Measurements from ENCODE around the gene TXNRD2. TPM values are rescaled to one million over a fixed set of nuclear protein-coding genes. Genes with fewer than 3 reads are reported as not detected.

TXNRD2 gene
- polyA plus RNA-seq, 1 donor from 2014 or later = 4.1 TPM

- TF ChIP-seq, protein P1, sequence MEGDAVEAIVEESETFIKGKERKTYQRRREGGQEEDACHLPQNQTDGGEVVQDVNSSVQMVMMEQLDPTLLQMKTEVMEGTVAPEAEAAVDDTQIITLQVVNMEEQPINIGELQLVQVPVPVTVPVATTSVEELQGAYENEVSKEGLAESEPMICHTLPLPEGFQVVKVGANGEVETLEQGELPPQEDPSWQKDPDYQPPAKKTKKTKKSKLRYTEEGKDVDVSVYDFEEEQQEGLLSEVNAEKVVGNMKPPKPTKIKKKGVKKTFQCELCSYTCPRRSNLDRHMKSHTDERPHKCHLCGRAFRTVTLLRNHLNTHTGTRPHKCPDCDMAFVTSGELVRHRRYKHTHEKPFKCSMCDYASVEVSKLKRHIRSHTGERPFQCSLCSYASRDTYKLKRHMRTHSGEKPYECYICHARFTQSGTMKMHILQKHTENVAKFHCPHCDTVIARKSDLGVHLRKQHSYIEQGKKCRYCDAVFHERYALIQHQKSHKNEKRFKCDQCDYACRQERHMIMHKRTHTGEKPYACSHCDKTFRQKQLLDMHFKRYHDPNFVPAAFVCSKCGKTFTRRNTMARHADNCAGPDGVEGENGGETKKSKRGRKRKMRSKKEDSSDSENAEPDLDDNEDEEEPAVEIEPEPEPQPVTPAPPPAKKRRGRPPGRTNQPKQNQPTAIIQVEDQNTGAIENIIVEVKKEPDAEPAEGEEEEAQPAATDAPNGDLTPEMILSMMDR (IDR thresholded peaks at IDR 0.05; ENCODE audit: poor library complexity, severe bottlenecking) = no peak
- no peak for TF ChIP-seq TAF1 (IDR thresholded peaks at IDR 0.05; ENCODE audit: low read depth)
- no peak for TF ChIP-seq EP300 (conservative IDR thresholded peaks at IDR 0.05; ENCODE audit: poor library complexity, severe bottlenecking)
- no peak for TF ChIP-seq SMC3 (conservative IDR thresholded peaks at IDR 0.05; ENCODE audit: poor library complexity)
- TF ChIP-seq RAD21 (conservative IDR thresholded peaks at IDR 0.05) = no peak
- no peak for TF ChIP-seq EZH2 (IDR thresholded peaks at IDR 0.05; ENCODE audit: borderline replicate concordance, insufficient read depth, low read length, poor library complexity, severe bottlenecking)
- peak; percentile 10 for TF ChIP-seq MXI1 (conservative IDR thresholded peaks at IDR 0.05; ENCODE audit: poor library complexity, severe bottlenecking)
- Histone ChIP-seq H3K4me3 (ENCODE audit: low read length) (peak overlapping the region; percentile 33), H3K4me2 (ENCODE audit: low read length) (no peak overlapping the region), H3F3A (ENCODE audit: insufficient read depth, low read length, poor library complexity, severe bottlenecking) (no peaks in the 10 kb centered on the region), H3K36me3 (ENCODE audit: insufficient read depth, low read length) (no peaks in the 10 kb centered on the region), H3K9ac (ENCODE audit: low read length) (peak overlapping the region; percentile 66), H3K79me2 (replicated peaks; ENCODE audit: insufficient read depth, low read length) (no peaks in the 10 kb centered on the region), H3K27me3 (ENCODE audit: insufficient read depth, low read depth, low read length) (no peaks in the 10 kb centered on the region), H3K27ac (ENCODE audit: low read length) (peak overlapping the region; percentile 83), H3K9me3 (ENCODE audit: low read length) (no peaks in the 10 kb centered on the region), H3K9me2 (ENCODE audit: insufficient read depth, low read length) (no peaks in the 10 kb centered on the region), H2AFZ (ENCODE audit: low read depth, low read length) (peak overlapping the region; percentile 18), H4K20me1 (ENCODE audit: insufficient read depth) (no peaks in the 10 kb centered on the region)
These were observed 66.5 kb downstream of the TXNRD2 start for GRCh38 chr22:19875061-19875530.

- Histone ChIP-seq H3F3A (ENCODE audit: insufficient read depth, low read length, poor library complexity, severe bottlenecking) (no peaks in the 10 kb centered on the region), H3K9ac (ENCODE audit: low read length) (peak overlapping the region; percentile 66), H3K9me2 (ENCODE audit: insufficient read depth, low read length) (no peaks in the 10 kb centered on the region), H3K4me2 (ENCODE audit: low read length) (no peak overlapping the region), H3K27ac (ENCODE audit: low read length) (peak overlapping the region; percentile 83), H3K36me3 (ENCODE audit: insufficient read depth, low read length) (no peaks in the 10 kb centered on the region), H2AFZ (ENCODE audit: low read depth, low read length) (peak overlapping the region; percentile 18), H3K4me3 (ENCODE audit: low read length) (peak overlapping the region; percentile 33), H3K27me3 (ENCODE audit: insufficient read depth, low read depth, low read length) (no peaks in the 10 kb centered on the region), H3K9me3 (ENCODE audit: low read length) (no peaks in the 10 kb centered on the region), H4K20me1 (ENCODE audit: insufficient read depth) (no peaks in the 10 kb centered on the region), H3K79me2 (replicated peaks; ENCODE audit: insufficient read depth, low read length) (no peaks in the 10 kb centered on the region)
- TF ChIP-seq EP300 (conservative IDR thresholded peaks at IDR 0.05; ENCODE audit: poor library complexity, severe bottlenecking) = peak; percentile 92
- TF ChIP-seq SMC3 (conservative IDR thresholded peaks at IDR 0.05; ENCODE audit: poor library complexity) = no peak
- peak; percentile 11 for TF ChIP-seq TAF1 (IDR thresholded peaks at IDR 0.05; ENCODE audit: low read depth)
- TF ChIP-seq MXI1 (conservative IDR thresholded peaks at IDR 0.05; ENCODE audit: poor library complexity, severe bottlenecking) = peak; percentile 8
- TF ChIP-seq POLR2AphosphoS5 (IDR thresholded peaks at IDR 0.05) = peak; percentile 70
- TF ChIP-seq REST (IDR thresholded peaks at IDR 0.05; ENCODE audit: borderline replicate concordance) = peak; percentile 52
- TF ChIP-seq, protein P1 (IDR thresholded peaks at IDR 0.05; ENCODE audit: poor library complexity, severe bottlenecking) = no peak
These were observed 67.1 kb downstream of the TXNRD2 start for GRCh38 chr22:19874307-19875060.
